ENCODE data around the gene NAA16.
A peak's percentile ranks its signal among the peaks of the same experiment; 100 is the strongest.
"Not testable (repeated sequence)": the region's sequence is repeated elsewhere in the genome, so short reads cannot be mapped to it uniquely, and the experiment has no call there.

The NAA16 gene

GRCh38 chr13:41408121-41408520 lies 97.1 kb downstream of the NAA16 start:
- no peak for FAIRE-seq
- no peak for DNase-seq (ENCODE audit: low spot score)

GRCh38 chr13:41408746-41409145 lies 97.7 kb downstream of the NAA16 start:
- no peak for DNase-seq (ENCODE audit: low spot score)
- FAIRE-seq, result no peak

GRCh38 chr13:41409611-41410010 lies 98.5 kb downstream of the NAA16 start:
- DNase-seq (ENCODE audit: low spot score), result no peak
- no peak for FAIRE-seq

- DNase-seq (ENCODE audit: low spot score), result no peak
- FAIRE-seq, result no peak
These were observed 100.0 kb downstream of the NAA16 start for GRCh38 chr13:41411060-41411459.

- DNase-seq (ENCODE audit: low spot score), result no peak
These were observed 100.5 kb downstream of the NAA16 start for GRCh38 chr13:41411522-41411921.

GRCh38 chr13:41413872-41414271 lies 102.8 kb downstream of the NAA16 start:
- FAIRE-seq, result no peak
- DNase-seq (ENCODE audit: low spot score), result no peak

More at GRCh38 chr13:41411522-41411921, 100.5 kb downstream of the NAA16 start:
- no peak for FAIRE-seq

- DNase-seq (ENCODE audit: low spot score), result no peak
- no peak for FAIRE-seq
These were observed 105.2 kb downstream of the NAA16 start for GRCh38 chr13:41416276-41416675.

GRCh38 chr13:41418027-41418426 lies 107.0 kb downstream of the NAA16 start:
- FAIRE-seq (no peak), DNase-seq (ENCODE audit: low spot score) (no peak)

GRCh38 chr13:41418731-41419130 lies 107.7 kb downstream of the NAA16 start:
- FAIRE-seq, result no peak

GRCh38 chr13:41419206-41419605 lies 108.1 kb downstream of the NAA16 start:
- FAIRE-seq (no peak), DNase-seq (ENCODE audit: low spot score) (no peak)

More at GRCh38 chr13:41418731-41419130, 107.7 kb downstream of the NAA16 start:
- DNase-seq (ENCODE audit: low spot score), result no peak

GRCh38 chr13:41420146-41420545 lies 109.1 kb downstream of the NAA16 start:
- DNase-seq (ENCODE audit: low spot score), result no peak
- FAIRE-seq, result no peak

- FAIRE-seq; DNase-seq (ENCODE audit: low spot score): not testable (repeated sequence)
These were observed 110.3 kb downstream of the NAA16 start for GRCh38 chr13:41421330-41421729.

- FAIRE-seq; DNase-seq (ENCODE audit: low spot score): not testable (repeated sequence)
These were observed 110.9 kb downstream of the NAA16 start for GRCh38 chr13:41421983-41422382.

GRCh38 chr13:41423259-41423658 lies 112.2 kb downstream of the NAA16 start:
- FAIRE-seq; DNase-seq (ENCODE audit: low spot score): not testable (repeated sequence)

GRCh38 chr13:41424675-41425074 lies 113.6 kb downstream of the NAA16 start:
- not testable (repeated sequence) for DNase-seq (ENCODE audit: low spot score)
- peak; percentile 41 for FAIRE-seq

- DNase-seq (ENCODE audit: low spot score), result no peak
- FAIRE-seq, result no peak
These were observed 115.0 kb downstream of the NAA16 start for GRCh38 chr13:41426047-41426446.

All from RCC 7860 (cell line).